Measurements from ENCODE around the gene MSI2. TPM values are rescaled to one million over a fixed set of nuclear protein-coding genes. Genes with fewer than 3 reads are reported as not detected.

MSI2 gene
- total RNA-seq, 1 donor from 2014 or later, result 144 TPM

DNA sequence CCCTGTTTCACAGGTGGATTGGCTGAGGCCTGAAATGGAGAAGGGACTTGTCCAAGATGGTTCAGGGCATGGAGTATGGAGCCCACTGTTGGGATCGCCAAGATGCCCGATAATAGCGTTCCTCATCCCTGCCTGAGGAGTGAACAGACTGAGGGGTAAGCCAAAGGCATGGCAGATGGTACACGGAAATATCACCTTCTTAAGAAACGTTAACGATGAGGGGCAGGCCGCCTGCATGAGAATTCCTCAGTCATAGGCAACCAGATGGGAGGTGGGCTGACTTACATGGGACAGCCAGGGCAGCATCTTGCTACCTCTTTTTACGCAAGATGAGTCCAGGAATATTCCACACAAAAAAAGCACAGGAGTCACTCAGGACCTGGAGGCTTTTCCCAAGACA is 300.7 kb downstream of the MSI2 start:
- Mint-ChIP-seq H3K9me3 (no peaks in the 10 kb centered on the region), H3K4me3 (no peak overlapping the region), H3K27me3 (ENCODE audit: low read depth) (no peaks in the 10 kb centered on the region)

DNA sequence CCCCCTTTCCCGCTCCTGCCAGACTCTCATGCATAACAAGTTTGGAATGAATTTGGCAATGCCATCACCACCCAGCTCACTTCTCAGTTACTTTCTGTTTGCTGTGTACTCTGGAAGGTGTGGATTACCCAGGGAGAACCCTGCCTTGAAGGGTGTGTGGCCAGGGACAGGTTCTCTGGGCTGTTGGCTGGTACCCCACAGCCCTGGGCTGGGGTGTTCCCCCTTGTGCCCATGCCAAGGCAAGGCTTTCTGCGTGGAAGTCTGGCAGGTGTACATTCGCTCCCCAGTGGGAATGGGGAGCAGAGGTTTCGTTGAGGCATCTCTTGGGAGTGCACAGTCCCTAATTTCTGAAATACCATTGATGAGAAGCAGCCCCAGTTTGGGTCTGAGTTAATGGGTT is 301.1 kb downstream of the MSI2 start:
- TF ChIP-seq, protein P1, sequence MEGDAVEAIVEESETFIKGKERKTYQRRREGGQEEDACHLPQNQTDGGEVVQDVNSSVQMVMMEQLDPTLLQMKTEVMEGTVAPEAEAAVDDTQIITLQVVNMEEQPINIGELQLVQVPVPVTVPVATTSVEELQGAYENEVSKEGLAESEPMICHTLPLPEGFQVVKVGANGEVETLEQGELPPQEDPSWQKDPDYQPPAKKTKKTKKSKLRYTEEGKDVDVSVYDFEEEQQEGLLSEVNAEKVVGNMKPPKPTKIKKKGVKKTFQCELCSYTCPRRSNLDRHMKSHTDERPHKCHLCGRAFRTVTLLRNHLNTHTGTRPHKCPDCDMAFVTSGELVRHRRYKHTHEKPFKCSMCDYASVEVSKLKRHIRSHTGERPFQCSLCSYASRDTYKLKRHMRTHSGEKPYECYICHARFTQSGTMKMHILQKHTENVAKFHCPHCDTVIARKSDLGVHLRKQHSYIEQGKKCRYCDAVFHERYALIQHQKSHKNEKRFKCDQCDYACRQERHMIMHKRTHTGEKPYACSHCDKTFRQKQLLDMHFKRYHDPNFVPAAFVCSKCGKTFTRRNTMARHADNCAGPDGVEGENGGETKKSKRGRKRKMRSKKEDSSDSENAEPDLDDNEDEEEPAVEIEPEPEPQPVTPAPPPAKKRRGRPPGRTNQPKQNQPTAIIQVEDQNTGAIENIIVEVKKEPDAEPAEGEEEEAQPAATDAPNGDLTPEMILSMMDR (IDR thresholded peaks at IDR 0.05; ENCODE audit: unreplicated experiment), result no peak
- H3K36me3 Mint-ChIP-seq, result peaks cover 2% of the 10 kb centered on the region
- peaks cover 60% of the 10 kb centered on the region for H3K4me1 Mint-ChIP-seq
- H3K4me3 Mint-ChIP-seq, result no peak overlapping the region
- H3K27ac Mint-ChIP-seq, result no peak overlapping the region
- DNase-seq (ENCODE audit: low spot score in 2 of 2, unreplicated experiment in 2 of 2), result no peak
- no peaks in the 10 kb centered on the region for H3K27me3 Mint-ChIP-seq (ENCODE audit: low read depth)
- no peaks in the 10 kb centered on the region for H3K9me3 Mint-ChIP-seq

More for the DNA sequence above, 300.7 kb downstream of the MSI2 start:
- Mint-ChIP-seq H3K27ac (no peak overlapping the region), H3K36me3 (peaks cover 2% of the 10 kb centered on the region), H3K4me1 (peaks cover 63% of the 10 kb centered on the region)
- TF ChIP-seq, protein P1 (IDR thresholded peaks at IDR 0.05; ENCODE audit: unreplicated experiment), result no peak
- DNase-seq (ENCODE audit: low spot score in 2 of 2, unreplicated experiment in 2 of 2), result no peak

DNA sequence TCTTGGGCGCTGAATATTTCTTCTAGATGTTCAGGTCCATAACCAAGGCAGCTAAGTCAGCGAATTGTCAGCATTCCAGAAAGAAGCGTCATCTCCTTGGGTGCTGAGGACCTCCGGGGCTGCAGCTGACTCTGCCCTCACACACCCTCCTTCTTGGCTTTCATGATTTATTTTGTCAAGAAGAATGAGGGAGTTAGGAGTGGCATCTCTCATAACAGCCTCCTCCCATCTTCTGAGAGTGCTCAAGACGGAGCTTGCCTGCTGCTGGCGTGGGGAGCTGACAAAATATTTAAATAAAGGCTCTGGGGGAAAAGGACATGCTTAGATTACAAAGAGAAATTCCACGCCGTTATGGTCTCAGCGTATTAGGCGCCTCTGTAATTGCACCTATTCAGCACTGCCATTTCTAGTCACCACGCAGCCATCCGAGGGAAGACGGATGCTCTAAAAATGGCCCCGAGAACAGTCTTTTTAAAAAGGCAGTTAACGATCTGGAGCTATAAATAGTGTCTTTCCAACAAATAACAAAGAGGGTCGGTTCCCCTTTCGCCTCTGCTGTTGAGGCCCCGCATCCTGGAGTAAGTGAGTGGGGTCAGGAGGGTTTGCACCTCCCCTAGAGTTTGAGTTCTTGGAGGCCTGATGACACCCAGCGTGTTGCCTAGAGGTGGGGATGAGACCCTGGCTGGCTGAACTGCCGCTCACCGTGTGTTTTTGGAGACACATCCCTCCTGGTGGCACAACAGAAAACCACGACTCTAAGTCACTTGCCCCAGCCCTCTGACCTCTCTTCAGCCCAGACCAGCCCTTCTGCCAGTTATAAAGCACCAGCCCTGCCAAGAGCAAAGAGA is 301.7 kb downstream of the MSI2 start:
- H3K27me3 Mint-ChIP-seq (ENCODE audit: low read depth), result no peaks in the 10 kb centered on the region
- TF ChIP-seq, protein P1 (IDR thresholded peaks at IDR 0.05; ENCODE audit: unreplicated experiment), result no peak
- peaks cover 2% of the 10 kb centered on the region for H3K36me3 Mint-ChIP-seq
- H3K4me1 Mint-ChIP-seq, result peaks cover 54% of the 10 kb centered on the region
- H3K27ac Mint-ChIP-seq, result peak overlapping the region; percentile 71
- H3K9me3 Mint-ChIP-seq, result no peaks in the 10 kb centered on the region
- H3K4me3 Mint-ChIP-seq, result no peak overlapping the region
- DNase-seq (ENCODE audit: low spot score in 2 of 2, unreplicated experiment in 2 of 2), result no peak

DNA sequence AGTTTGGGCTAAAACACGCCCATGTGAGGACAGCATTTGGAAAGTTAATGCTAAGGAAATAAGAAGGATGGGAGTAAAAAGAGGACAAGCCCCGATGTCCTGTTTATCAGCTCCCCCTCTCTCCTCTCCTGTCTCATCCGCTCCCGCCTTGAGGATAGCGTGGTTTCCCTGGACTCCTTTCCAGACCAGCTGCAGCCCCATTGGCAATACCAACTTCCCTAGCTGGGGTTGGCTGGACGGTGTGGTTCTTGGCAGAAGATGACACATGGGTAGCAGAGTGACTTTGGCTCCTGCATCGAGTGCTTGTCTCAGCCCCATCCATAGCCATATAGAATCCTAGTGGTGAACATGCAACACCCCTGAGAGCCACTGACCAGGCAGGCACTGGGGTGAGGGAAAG is 302.9 kb downstream of the MSI2 start:
- Mint-ChIP-seq H3K9me3 (no peaks in the 10 kb centered on the region), H3K27me3 (ENCODE audit: low read depth) (no peaks in the 10 kb centered on the region), H3K4me1 (peaks cover 44% of the 10 kb centered on the region), H3K36me3 (peaks cover 2% of the 10 kb centered on the region), H3K27ac (no peak overlapping the region), H3K4me3 (no peak overlapping the region)
- TF ChIP-seq, protein P1 (IDR thresholded peaks at IDR 0.05; ENCODE audit: unreplicated experiment), result no peak
- DNase-seq (ENCODE audit: low spot score in 2 of 2, unreplicated experiment in 2 of 2), result no peak

DNA sequence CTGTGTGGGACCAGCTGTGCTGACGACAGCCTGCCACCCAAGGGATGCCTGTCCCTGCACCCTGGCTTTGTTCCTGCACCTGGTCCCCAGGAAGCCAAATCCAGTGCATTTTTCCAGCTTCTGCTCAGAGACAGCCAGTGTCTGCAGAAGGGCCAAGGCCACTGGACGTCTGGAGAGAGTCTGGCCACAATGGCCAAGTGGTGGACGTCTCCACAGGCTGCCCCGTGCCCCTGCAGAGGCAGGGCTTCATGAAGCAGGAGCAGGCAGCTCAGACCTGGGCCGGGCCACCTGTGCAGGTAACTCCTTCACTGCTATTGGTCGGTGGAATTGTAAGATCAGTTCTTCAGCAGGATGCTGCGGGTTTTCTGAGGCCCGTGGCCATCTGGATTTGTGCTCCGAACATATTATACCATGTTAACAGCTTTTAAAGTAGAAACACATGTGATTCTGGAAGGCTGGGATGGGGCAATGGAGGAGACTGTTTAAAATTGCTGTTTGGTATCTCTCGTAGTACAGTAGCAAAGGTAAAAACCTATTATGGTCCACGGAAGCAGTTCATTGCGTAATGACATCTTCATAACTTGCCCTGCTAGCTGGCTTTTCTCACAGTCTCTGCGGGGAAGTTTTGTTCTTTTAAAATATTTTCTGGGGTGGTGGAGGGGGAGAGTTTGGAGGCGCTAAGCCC is 303.5 kb downstream of the MSI2 start:
- no peaks in the 10 kb centered on the region for H3K27me3 Mint-ChIP-seq (ENCODE audit: low read depth)
- no peaks in the 10 kb centered on the region for H3K9me3 Mint-ChIP-seq
- peaks cover 2% of the 10 kb centered on the region for H3K36me3 Mint-ChIP-seq
- TF ChIP-seq, protein P1 (IDR thresholded peaks at IDR 0.05; ENCODE audit: unreplicated experiment), result no peak
- H3K4me3 Mint-ChIP-seq, result no peak overlapping the region
- no peak overlapping the region for H3K27ac Mint-ChIP-seq
- H3K4me1 Mint-ChIP-seq, result peaks cover 39% of the 10 kb centered on the region
- DNase-seq (ENCODE audit: low spot score in 2 of 2, unreplicated experiment in 2 of 2), result no peak

All from mesothelial cell of epicardium (in vitro differentiated cells).